Tibial nerve (tissue), 4 donors: Measurements from ENCODE around the gene CNKSR2. TPM values are rescaled to one million over a fixed set of nuclear protein-coding genes. Genes with fewer than 3 reads are reported as not detected.
"Not testable (repeated sequence)": the region's sequence is repeated elsewhere in the genome, so short reads cannot be mapped to it uniquely, and the experiment has no call there.

ENCODE experiments used
- DNase-seq, 2 donors: peaks; one replicate each; pipeline ENCODE4 v3.0.0-alpha.2; 2019; ENCODE audit warnings: low spot score in 2 of 2
- H3K27ac ChIP-seq, 4 donors: fragments of 200-600 bp; sonication (generic) in 3 of 4; one replicate each; pipeline ENCODE4 v1.5.1; 2017 to 2019; ENCODE audit warnings: mild to moderate bottlenecking in 1 of 4
- H3K27me3 ChIP-seq, 2 donors: fragments of 200-600 bp; sonication (generic) in 1 of 2; one replicate each; pipeline versions ENCODE4 v1.5.1 to v1.6.0; 2017 to 2019
- H3K36me3 ChIP-seq, 3 donors: fragments of 200-600 bp; sonication (generic); one replicate each; pipeline ENCODE4 v1.5.1; 2018 to 2019
- H3K4me1 ChIP-seq, 4 donors: fragments of 200-600 bp; sonication (generic) in 3 of 4; one replicate each; pipeline ENCODE4 v1.5.1; 2017 to 2019
- H3K4me3 ChIP-seq, 4 donors: fragments of 200-600 bp; sonication (generic) in 3 of 4; one replicate each; pipeline ENCODE4 v1.5.1; 2017 to 2019; ENCODE audit warnings: mild to moderate bottlenecking in 1 of 4, moderate library complexity in 1 of 4
- H3K9me3 ChIP-seq, 4 donors: fragments of 200-600 bp; sonication (generic) in 3 of 4; one replicate each; pipeline ENCODE4 v1.5.1; 2017 to 2019
- CTCF ChIP-seq, 5 experiments: fragments of 200-600 bp in 3 of 5; fragments of 450-650 bp in 2 of 5; sonication (generic) in 3 of 5; IDR thresholded peaks; one replicate each; pipeline ENCODE4 v1.5.1; 2016 to 2019; ENCODE audit warnings: antibody characterized with exemption in 5 of 5, mild to moderate bottlenecking in 3 of 5, moderate library complexity in 2 of 5
- EP300 ChIP-seq, 2 donors: sonication (generic); formaldehyde crosslinking; IDR thresholded peaks; one replicate each; pipeline ENCODE4 v1.6.1; 2017; ENCODE audit warnings: antibody characterized with exemption in 2 of 2, mild to moderate bottlenecking in 1 of 2
- POLR2A ChIP-seq, 2 donors: fragments of 450-650 bp; IDR thresholded peaks; one replicate each; pipeline ENCODE4 v1.6.1; 2017; ENCODE audit warnings: antibody characterized with exemption in 2 of 2, mild to moderate bottlenecking in 2 of 2, moderate library complexity in 2 of 2
- WGBS, 2 donors: methylation state at CpG; one replicate each; pipeline ENCODE4 v1.1.5; 2018; 5-methylcytosine and 5-hydroxymethylcytosine counted together
- total RNA-seq, 4 donors: library from RNA; depleted of rRNA; stranded (reverse); fragments of >200 nt; gene quantifications; one replicate each; pipeline ENCODE4 v1.1.0, GENCODE V29; 2016

CNKSR2 gene
- total RNA-seq, 4 donors from 2014 or later = 28.8 to 98.3 (median 56.5) TPM

DNA sequence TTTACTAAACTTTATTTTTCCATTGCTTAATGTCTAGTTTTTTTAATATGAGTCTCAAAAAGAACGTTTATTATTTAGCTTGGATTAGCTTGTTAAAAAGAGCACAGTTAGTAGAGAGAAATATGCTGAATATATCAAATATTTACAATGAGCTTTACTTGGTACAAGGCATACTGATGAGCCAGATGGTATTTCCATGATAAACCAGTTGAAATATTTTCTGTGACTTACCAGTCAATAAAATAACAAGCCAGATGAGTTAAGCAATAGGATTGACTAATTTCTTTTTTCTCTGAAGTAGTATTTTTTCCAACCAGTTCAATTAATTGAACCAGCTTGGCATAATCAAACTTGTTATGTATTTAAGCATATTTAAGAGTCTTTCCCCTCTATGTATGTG lies 149.8 kb downstream of the CNKSR2 start:
- Histone ChIP-seq H3K36me3 (no peaks in the 10 kb centered on the region), H3K4me1 (no peaks in the 10 kb centered on the region), H3K27ac (no peak overlapping the region), H3K9me3 (no peaks in the 10 kb centered on the region), H3K27me3 (no peaks in the 10 kb centered on the region), H3K4me3 (no peak overlapping the region)
- 42 to 57% methylated on average over 1 of the region's 1 CpG for WGBS, 2 donors
- no peak for TF ChIP-seq CTCF (IDR thresholded peaks at IDR 0.05)
- TF ChIP-seq EP300 (IDR thresholded peaks at IDR 0.05) = no peak
- TF ChIP-seq POLR2A (IDR thresholded peaks at IDR 0.05) = no peak
- no peak for DNase-seq

DNA sequence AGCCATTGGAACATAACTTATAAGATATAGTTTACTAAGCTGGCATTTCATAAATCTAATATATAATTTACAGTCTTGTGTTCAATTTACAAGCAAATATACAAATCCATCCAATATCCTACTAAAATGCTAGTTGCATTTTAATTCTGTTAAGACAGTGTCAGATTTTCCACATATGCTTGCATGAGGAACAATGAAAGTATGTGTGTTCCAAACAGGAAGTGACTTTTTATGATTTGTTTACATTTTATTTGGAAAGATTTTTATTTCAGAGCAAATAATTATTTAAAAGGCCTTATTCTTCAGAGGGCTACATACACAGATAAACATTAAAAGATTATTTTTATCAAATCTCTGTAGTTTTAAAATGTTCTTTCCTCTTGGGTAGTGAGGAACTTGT lies 153.9 kb downstream of the CNKSR2 start:
- Histone ChIP-seq H3K27ac (no peak overlapping the region), H3K9me3 (no peaks in the 10 kb centered on the region), H3K4me3 (no peak overlapping the region), H3K4me1 (no peaks in the 10 kb centered on the region), H3K27me3 (no peaks in the 10 kb centered on the region), H3K36me3 (no peaks in the 10 kb centered on the region)
- no peak for TF ChIP-seq CTCF (IDR thresholded peaks at IDR 0.05)
- no peak for TF ChIP-seq POLR2A (IDR thresholded peaks at IDR 0.05)
- no peak for TF ChIP-seq EP300 (IDR thresholded peaks at IDR 0.05)
- DNase-seq = no peak

DNA sequence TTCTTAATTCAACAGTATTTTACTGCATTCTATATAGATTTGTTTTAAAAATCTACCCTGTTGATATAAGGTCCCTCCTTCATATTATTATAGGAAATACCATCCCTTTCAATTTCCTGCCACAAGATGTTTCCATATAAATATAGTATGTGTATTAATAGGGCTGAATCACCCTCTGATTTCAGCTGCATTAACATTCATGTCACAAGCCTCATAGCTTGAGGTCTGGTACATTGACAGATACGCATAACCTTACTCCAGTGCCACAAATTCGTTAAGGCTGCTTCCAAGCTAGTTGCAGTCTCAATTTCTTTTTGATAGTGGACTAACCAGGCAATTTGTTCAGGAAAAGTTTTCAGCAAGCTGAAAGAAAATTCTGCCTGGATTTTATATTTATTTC lies 155.6 kb downstream of the CNKSR2 start:
- Histone ChIP-seq H3K27ac (no peak overlapping the region), H3K9me3 (no peaks in the 10 kb centered on the region), H3K36me3 (no peaks in the 10 kb centered on the region), H3K4me3 (no peak overlapping the region), H3K4me1 (no peaks in the 10 kb centered on the region), H3K27me3 (no peaks in the 10 kb centered on the region)
- no peak for TF ChIP-seq CTCF (IDR thresholded peaks at IDR 0.05)
- no peak for TF ChIP-seq EP300 (IDR thresholded peaks at IDR 0.05)
- no peak for TF ChIP-seq POLR2A (IDR thresholded peaks at IDR 0.05)
- 72 to 88% methylated on average over 2 of the region's 2 CpGs for WGBS, 2 donors
- no peak for DNase-seq

- not testable (repeated sequence) for H3K4me1 ChIP-seq, DNase-seq, H3K9me3 ChIP-seq, H3K36me3 ChIP-seq, H3K4me3 ChIP-seq, H3K27ac ChIP-seq
- 84 to 100% methylated on average over 4 to 10 of the region's 10 CpGs for WGBS, 2 donors
- peaks cover 0 to 14% of the 10 kb centered on the region in 2 donors for H3K27me3 ChIP-seq
Measured at GRCh38 chrX:21544642-21545041, 170.4 kb downstream of the CNKSR2 start.

DNA sequence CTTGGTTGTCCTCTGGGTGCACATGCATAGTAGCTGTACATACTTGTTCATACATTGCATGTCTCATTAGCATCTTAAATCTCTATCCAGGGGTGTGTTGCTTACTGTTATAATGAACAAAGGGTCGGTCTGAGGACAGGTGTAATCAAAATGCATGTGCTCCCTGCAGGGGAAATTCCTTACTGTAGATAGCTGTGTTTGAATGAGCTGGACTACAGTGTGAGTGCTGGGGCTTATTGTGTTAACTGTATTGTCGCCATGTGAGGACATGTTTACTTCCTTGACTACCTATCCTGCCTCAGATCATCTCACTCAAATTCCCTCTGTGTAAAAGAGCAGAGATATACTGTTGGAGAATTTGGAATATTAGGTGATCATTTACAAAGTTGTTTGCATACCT lies 185.2 kb downstream of the CNKSR2 start:
- H3K4me3 ChIP-seq = no peak overlapping the region
- H3K9me3 ChIP-seq = no peaks in the 10 kb centered on the region
- no peak overlapping the region for H3K27ac ChIP-seq
- WGBS, 2 donors = 60 to 83% methylated on average over 2 of the region's 2 CpGs
- H3K27me3 ChIP-seq = no peaks in the 10 kb centered on the region
- H3K36me3 ChIP-seq = no peaks in the 10 kb centered on the region
- H3K4me1 ChIP-seq = no peaks in the 10 kb centered on the region
- TF ChIP-seq EP300 (IDR thresholded peaks at IDR 0.05) (no peak), POLR2A (IDR thresholded peaks at IDR 0.05) (no peak), CTCF (IDR thresholded peaks at IDR 0.05) (no peak)
- no peak for DNase-seq

GRCh38 chrX:21565025-21565424 lies 190.8 kb downstream of the CNKSR2 start:
- TF ChIP-seq CTCF (IDR thresholded peaks at IDR 0.05) (no peak), EP300 (IDR thresholded peaks at IDR 0.05) (no peak)
- no peak for DNase-seq
- H3K27ac ChIP-seq = no peak overlapping the region
- peaks cover 0 to 5% (median 0%) of the 10 kb centered on the region in 4 donors for H3K9me3 ChIP-seq
- 82 to 99% methylated on average over 3 of the region's 3 CpGs for WGBS, 2 donors
- no peaks in the 10 kb centered on the region for H3K27me3 ChIP-seq
- no peaks in the 10 kb centered on the region for H3K4me1 ChIP-seq
- H3K36me3 ChIP-seq = no peaks in the 10 kb centered on the region
- H3K4me3 ChIP-seq = no peak overlapping the region
